Smooth muscle cell (in vitro differentiated cells): ENCODE measurements around the gene CRAT. TPM values are rescaled to one million over a fixed set of nuclear protein-coding genes. Genes with fewer than 3 reads are reported as not detected.

Experiments
- DNase-seq: peaks from one replicate; lab custom pipeline; 2025; ENCODE audit not compliant: unreplicated experiment; lab: John Stamatoyannopoulos, UW
- H2AFZ ChIP-seq: fragments of 200-600 bp; sonication (generic); 2 replicates; pipeline ENCODE4 v1.6.0; 2016; ENCODE audit warnings: antibody characterized with exemption, low read depth, mild to moderate bottlenecking
- H3F3A ChIP-seq: fragments of 200-600 bp; sonication (generic); 2 replicates; pipeline ENCODE4 v1.6.0; 2017; ENCODE audit warnings: antibody characterized with exemption, low read depth
- H3K27ac ChIP-seq: fragments of 200-600 bp; sonication (generic); 2 replicates; pipeline ENCODE4 v1.5.1; 2016; ENCODE audit warnings: low read depth, mild to moderate bottlenecking
- H3K27me3 ChIP-seq: fragments of 200-600 bp; sonication (generic); 2 replicates; pipeline ENCODE4 v1.6.1; 2016; ENCODE audit warnings: low read depth, mild to moderate bottlenecking
- H3K36me3 ChIP-seq: fragments of 200-600 bp; sonication (generic); 2 replicates; pipeline ENCODE4 v1.5.1; 2016; ENCODE audit warnings: low read depth
- H3K4me1 ChIP-seq: fragments of 200-600 bp; sonication (generic); 2 replicates; pipeline ENCODE4 v1.5.1; 2016; ENCODE audit warnings: low read depth
- H3K4me2 ChIP-seq: fragments of 200-600 bp; sonication (generic); 2 replicates; pipeline ENCODE4 v1.6.0; 2016; ENCODE audit warnings: mild to moderate bottlenecking
- H3K4me3 ChIP-seq: fragments of 200-600 bp; sonication (generic); 2 replicates; pipeline ENCODE4 v1.5.1; 2016; ENCODE audit warnings: mild to moderate bottlenecking
- H3K79me2 ChIP-seq: fragments of 200-600 bp; sonication (generic); 2 replicates; pipeline ENCODE4 v1.6.0; 2016; ENCODE audit warnings: low read depth, mild to moderate bottlenecking
- H3K9ac ChIP-seq: fragments of 200-600 bp; sonication (generic); 2 replicates; pipeline ENCODE4 v1.6.0; 2016; ENCODE audit warnings: low read depth
- H3K9me3 ChIP-seq: fragments of 200-600 bp; sonication (generic); replicated peaks from 2 replicates; pipeline ENCODE4 v1.5.1; 2016; ENCODE audit warnings: low read depth
- H4K20me1 ChIP-seq: fragments of 200-600 bp; sonication (generic); 2 replicates; pipeline ENCODE4 v1.6.0; 2016; ENCODE audit warnings: low read depth
- WGBS: methylation state at CpG from one replicate; pipeline ENCODE4 v1.1.7; 2016; ENCODE audit warnings: low lambda C conversion rate; 5-methylcytosine and 5-hydroxymethylcytosine counted together
- polyA plus RNA-seq: library from polyadenylated mRNA; unstranded; fragments of >200 nt; fragmentation: Nextera tagmentation; extraction: Ambion mirVana; gene quantifications from 2 replicates; pipeline ENCODE4 v1.2.1, GENCODE V29; 2016
- total RNA-seq: library from RNA; depleted of rRNA; stranded (reverse); fragments of >200 nt; gene quantifications from 2 replicates; pipeline ENCODE4 v1.2.3, GENCODE V29; 2014
- TF ChIP-seq, protein P1 (sequence below): fragments of 200-600 bp; sonication (generic); IDR thresholded peaks from 2 replicates; pipeline ENCODE4 v1.5.1; 2017; ENCODE audit warnings: borderline replicate concordance, mild to moderate bottlenecking, antibody characterized with exemption; ENCODE audit not compliant: insufficient read depth, poor library complexity, severe bottlenecking

CRAT gene
- total and polyA plus RNA-seq, 2 experiments from 2014 or later = 20.0 to 52.3 TPM

DNA sequence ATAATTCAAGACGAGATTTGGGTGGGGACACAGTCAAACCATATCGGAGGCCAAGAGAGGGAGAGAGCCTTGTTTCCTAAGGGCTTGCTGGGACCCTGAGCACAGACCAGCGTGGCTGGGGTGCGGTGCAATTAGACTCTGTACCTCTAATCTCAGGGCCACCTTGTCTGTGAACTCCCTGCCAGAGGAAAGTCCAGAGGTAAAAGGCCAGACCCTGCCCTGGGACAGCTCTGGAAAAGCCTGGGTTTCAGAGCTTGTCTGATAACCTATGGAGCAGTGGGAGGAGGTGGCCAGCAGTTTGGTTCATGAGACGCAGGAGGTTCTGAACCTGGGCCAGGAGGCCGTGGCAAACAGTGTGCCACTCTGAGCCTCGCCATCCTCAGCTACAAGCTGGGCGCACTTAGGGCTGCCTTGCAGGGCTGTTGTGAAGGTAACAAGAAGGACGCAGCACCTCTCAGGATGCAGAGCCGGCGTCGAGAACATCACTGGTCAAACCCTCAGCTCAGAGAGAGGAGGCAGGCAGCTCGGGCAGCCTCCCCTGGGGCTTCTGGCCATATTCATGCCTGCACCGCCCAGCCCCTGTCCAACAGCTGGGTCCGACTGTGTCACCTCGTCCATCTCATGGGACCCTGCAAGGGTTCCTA, 34.5 kb downstream of the CRAT start:
- H3K4me3 ChIP-seq = no peak overlapping the region
- WGBS = 91% methylated on average over 16 of the region's 16 CpGs
- no peaks in the 10 kb centered on the region for H3K79me2 ChIP-seq
- no peak overlapping the region for H2AFZ ChIP-seq
- no peak overlapping the region for H3K27ac ChIP-seq
- no peaks in the 10 kb centered on the region for H3F3A ChIP-seq
- TF ChIP-seq, protein P1, sequence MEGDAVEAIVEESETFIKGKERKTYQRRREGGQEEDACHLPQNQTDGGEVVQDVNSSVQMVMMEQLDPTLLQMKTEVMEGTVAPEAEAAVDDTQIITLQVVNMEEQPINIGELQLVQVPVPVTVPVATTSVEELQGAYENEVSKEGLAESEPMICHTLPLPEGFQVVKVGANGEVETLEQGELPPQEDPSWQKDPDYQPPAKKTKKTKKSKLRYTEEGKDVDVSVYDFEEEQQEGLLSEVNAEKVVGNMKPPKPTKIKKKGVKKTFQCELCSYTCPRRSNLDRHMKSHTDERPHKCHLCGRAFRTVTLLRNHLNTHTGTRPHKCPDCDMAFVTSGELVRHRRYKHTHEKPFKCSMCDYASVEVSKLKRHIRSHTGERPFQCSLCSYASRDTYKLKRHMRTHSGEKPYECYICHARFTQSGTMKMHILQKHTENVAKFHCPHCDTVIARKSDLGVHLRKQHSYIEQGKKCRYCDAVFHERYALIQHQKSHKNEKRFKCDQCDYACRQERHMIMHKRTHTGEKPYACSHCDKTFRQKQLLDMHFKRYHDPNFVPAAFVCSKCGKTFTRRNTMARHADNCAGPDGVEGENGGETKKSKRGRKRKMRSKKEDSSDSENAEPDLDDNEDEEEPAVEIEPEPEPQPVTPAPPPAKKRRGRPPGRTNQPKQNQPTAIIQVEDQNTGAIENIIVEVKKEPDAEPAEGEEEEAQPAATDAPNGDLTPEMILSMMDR = no peak
- no peaks in the 10 kb centered on the region for H3K4me1 ChIP-seq
- H3K27me3 ChIP-seq = no peaks in the 10 kb centered on the region
- no peak overlapping the region for H3K9ac ChIP-seq
- no peaks in the 10 kb centered on the region for H3K9me3 ChIP-seq
- no peak overlapping the region for H3K4me2 ChIP-seq
- no peak for DNase-seq
- H3K36me3 ChIP-seq = no peaks in the 10 kb centered on the region
- H4K20me1 ChIP-seq = no peaks in the 10 kb centered on the region

GRCh38 chr9:129074106-129074505, 36.5 kb downstream of the CRAT start:
- Histone ChIP-seq H3K9me3 (no peaks in the 10 kb centered on the region), H3K27ac (no peak overlapping the region), H2AFZ (no peak overlapping the region), H3K27me3 (no peaks in the 10 kb centered on the region), H4K20me1 (no peaks in the 10 kb centered on the region), H3K4me1 (no peaks in the 10 kb centered on the region), H3K4me2 (no peak overlapping the region), H3F3A (no peaks in the 10 kb centered on the region), H3K79me2 (no peaks in the 10 kb centered on the region), H3K9ac (no peak overlapping the region), H3K36me3 (no peaks in the 10 kb centered on the region), H3K4me3 (no peak overlapping the region)
- no peak for DNase-seq
- WGBS = 96% methylated on average over 3 of the region's 3 CpGs
- TF ChIP-seq, protein P1 = no peak

- no peak for DNase-seq
- no peak overlapping the region for H3K4me2 ChIP-seq
- H3K9ac ChIP-seq = no peak overlapping the region
- no peaks in the 10 kb centered on the region for H3K4me1 ChIP-seq
- no peak overlapping the region for H2AFZ ChIP-seq
- no peak overlapping the region for H3K4me3 ChIP-seq
- no peaks in the 10 kb centered on the region for H3K36me3 ChIP-seq
- TF ChIP-seq, protein P1 = no peak
- H3K79me2 ChIP-seq = no peaks in the 10 kb centered on the region
- no peaks in the 10 kb centered on the region for H3K27me3 ChIP-seq
- no peaks in the 10 kb centered on the region for H4K20me1 ChIP-seq
- H3K9me3 ChIP-seq = no peaks in the 10 kb centered on the region
- no peak overlapping the region for H3K27ac ChIP-seq
- WGBS = 98% methylated on average over 8 of the region's 8 CpGs
- H3F3A ChIP-seq = no peaks in the 10 kb centered on the region
Observed at GRCh38 chr9:129073404-129073803, 37.2 kb downstream of the CRAT start.

GRCh38 chr9:129072171-129072570, 38.4 kb downstream of the CRAT start:
- TF ChIP-seq, protein P1 = no peak
- DNase-seq = no peak
- Histone ChIP-seq H3K9me3 (no peaks in the 10 kb centered on the region), H3K4me3 (no peak overlapping the region), H3K27ac (no peak overlapping the region), H2AFZ (no peak overlapping the region), H4K20me1 (no peaks in the 10 kb centered on the region), H3K9ac (no peak overlapping the region), H3K36me3 (no peaks in the 10 kb centered on the region), H3K4me2 (no peak overlapping the region), H3K79me2 (no peaks in the 10 kb centered on the region), H3K27me3 (no peaks in the 10 kb centered on the region), H3K4me1 (no peaks in the 10 kb centered on the region), H3F3A (no peaks in the 10 kb centered on the region)
- 80% methylated on average over 9 of the region's 9 CpGs for WGBS
